Measurements from ENCODE around the gene GPR162.

- TF ChIP-seq CTCF (conservative IDR thresholded peaks at IDR 0.05; ENCODE audit: low read length) (no peak), EZH2phosphoT487 (IDR thresholded peaks at IDR 0.05; ENCODE audit: borderline replicate concordance, low read depth, low read length) (no peak)
Measured at GRCh38 chr12:6813363-6813762, 8.3 kb upstream of the GPR162 start.
